COR-L47 (cell line): ENCODE results near the gene GTF2H1.
"Not testable (repeated sequence)": the region's sequence is repeated elsewhere in the genome, so short reads cannot be mapped to it uniquely, and the experiment has no call there.

ENCODE experiments used
- DNase-seq: peaks from one replicate; lab custom pipeline; 2025; lab: John Stamatoyannopoulos, UW

The GTF2H1 gene

DNA sequence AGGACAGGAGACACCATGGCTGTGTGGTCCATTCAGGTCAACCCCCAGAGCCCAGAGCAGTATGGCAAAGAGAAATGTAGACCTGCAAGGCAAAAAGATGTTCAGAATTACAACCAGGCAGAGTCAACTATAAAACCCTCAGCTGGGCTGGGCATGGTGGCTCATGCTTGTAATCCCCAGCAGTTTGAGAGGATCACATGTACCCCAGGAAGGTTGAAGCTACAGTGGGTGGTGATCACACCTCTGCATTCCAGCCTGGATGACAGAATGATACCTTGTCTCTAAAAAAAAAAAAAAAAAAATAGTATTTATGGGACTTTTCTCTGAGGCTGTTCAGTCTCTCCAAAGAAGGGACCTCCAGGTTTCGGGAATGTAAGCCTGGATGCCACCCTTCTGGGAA is 53.6 kb downstream of the GTF2H1 start:
- DNase-seq: no peak

GRCh38 chr11:18379201-18379600 is 56.8 kb downstream of the GTF2H1 start:
- DNase-seq: no peak

DNA sequence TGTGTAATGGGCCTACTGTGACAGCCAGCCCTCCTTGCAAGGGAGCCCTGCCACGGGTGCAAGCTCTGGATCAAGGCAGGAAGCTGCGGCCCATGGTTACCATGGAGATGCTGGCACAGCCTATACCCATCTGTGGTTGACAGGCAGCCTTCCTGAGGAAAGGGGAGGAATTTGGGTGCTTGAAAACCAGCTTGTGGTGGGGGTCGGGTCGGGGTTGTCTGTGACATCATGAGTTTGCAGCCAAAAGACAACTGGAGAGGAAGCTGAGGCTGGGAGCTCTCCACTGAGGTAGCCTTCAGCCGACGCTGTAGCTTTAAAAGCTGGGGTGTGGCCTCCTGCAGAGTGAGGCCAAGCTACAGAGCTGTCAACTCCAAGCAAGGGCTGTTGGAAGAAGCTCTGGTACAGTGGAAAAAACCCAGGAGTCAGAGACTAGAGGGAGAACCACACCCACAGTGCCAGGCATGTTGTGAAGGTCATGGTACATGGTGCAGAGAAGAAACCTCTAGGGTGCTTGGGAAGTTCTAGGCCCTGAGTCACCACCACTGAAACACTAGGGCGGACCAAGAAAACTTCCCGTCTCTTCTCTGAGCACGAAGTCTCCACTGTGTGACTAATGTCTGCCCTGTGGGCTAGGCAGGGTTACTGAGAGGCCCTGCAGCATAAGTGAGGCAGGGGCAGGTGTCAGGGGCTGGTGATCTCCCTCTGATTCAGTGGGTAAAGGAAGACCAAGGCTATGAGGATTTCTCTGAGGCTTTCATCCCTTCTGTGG is 61.2 kb downstream of the GTF2H1 start:
- DNase-seq: peak; percentile 47

- DNase-seq: peak; percentile 2
Measured at GRCh38 chr11:18384157-18384641, 61.8 kb downstream of the GTF2H1 start.

DNA sequence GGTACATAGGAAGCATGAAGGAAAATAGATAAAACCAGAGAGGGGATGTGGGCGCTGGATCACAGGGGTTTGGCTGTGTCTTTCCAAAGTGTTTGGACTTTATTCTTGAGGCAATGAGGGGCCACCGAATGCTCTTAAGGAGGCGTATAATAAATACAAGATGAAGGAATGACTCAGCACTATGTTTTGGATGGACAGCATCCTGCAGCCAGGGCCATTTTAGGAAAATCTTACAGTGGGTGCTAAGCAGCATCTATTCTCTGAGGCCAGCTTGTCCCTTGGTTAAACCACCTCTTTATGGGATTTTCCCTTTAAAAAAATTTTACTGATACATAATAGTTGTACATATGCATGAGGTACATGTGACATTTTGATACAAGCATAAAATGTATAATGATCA is 67.7 kb downstream of the GTF2H1 start:
- no peak for DNase-seq

DNA sequence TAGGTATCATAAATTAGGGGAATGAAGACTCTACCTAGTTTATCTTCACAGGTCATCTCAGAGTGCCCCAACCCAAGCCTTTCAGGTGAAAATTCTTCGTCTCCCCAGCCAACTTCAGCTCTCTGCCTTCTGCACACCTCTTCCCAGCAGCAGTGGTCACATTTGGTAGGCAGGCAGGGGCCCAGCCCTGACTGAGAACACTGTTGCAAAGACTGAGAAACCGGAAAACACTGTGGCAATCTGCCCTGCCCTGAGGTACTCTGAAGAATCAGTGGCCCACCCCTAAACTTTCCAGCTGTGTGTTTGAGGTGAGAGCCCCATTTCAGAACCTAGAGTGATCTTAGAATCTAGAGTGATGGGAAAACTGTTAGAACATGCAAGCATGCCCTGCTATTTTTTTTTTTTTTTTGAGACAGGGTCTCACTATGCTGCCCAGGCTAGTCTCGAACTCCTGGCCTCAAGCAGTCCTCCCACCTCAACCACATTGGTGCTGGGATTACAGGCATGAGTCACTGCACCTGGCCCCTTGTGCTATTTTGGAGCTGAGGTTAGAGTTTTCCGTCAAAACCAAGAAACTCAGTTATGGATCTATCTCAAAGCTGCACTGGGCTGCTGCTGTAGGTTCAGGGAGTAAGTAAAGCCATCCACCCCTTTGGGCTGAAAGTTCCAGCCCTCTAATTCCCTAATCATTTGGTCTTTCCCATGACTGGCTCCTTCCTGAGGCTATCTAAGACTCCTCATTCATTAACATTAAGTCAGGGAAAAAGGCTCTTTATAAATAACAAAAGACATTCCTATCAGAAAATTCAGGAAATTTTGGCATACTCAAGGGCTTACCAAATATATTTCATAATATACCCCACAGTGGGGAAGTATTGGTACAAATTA is 70.3 kb downstream of the GTF2H1 start:
- DNase-seq: no peak

- no peak for DNase-seq
Measured at GRCh38 chr11:18393581-18394274, 71.4 kb downstream of the GTF2H1 start.

DNA sequence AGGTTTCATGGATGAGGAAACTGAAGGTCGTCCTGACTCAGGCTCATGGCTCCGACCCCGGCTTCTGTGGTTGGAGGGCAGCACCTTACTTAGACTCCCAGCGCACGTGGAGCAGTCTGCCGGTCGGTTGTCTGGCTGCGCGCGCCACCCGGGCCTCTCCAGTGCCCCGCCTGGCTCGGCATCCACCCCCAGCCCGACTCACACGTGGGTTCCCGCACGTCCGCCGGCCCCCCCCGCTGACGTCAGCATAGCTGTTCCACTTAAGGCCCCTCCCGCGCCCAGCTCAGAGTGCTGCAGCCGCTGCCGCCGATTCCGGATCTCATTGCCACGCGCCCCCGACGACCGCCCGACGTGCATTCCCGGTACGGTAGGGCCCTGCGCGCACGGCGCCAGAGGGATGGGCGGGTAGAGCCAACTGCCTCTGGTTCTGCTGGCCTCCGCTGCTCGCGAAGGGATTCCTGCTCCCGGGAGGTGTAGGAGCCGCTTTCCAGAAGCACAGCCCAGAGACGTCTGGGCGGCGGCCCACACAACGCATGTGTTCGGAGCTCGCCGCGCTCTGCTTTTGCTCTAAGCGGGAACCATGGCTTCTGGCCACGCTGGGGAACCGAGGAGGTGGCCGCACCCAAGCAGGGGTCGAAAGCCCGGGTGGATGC is 72.0 kb downstream of the GTF2H1 start, which contains the start of gene LDHA:
LDHA (plus strand) TSS at position 289 of the 653 bp plus-strand sequence. CDS start 2,280 bp downstream, outside the sequence.
- DNase-seq: peak; percentile 97

DNA sequence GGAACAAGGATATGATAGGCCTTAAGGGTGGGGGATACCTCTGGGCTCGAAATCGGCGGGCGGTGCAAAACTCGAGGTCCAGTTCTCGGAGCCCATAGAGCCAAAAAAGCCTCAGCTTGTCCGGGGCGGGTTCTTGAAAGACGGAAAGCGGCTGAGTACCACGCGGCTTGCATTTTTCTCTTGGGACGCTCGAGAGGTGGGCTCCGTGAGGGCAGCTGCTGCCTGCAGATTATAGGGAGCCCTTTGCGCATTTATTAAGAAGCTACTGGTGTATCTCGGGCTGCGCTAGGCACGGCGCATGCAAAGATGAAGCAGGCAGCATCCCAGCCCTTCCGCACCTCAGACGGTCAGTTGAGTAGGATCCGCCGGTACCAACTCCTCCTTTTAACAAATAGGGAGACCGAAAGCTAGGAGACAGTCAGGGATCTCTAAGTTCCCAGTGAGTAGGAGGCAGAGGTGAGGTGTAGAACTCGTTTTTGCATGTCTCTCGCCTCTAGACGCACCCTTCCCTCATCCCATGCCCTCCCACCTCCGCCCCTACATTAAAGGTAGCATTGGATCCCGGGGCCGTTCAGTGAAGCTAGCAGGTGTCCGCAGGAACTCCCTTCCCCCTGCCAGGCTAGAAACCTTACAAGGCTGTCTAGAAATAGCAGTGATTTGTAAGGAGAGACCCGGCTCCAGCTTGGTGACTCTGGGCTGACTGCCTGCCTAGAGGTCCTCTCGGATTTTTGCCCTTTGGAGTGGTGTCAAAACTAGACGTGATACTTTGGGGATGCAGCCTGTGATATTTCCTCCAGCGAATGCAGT is 72.8 kb downstream of the GTF2H1 start:
- peak; percentile 11 for DNase-seq

DNA sequence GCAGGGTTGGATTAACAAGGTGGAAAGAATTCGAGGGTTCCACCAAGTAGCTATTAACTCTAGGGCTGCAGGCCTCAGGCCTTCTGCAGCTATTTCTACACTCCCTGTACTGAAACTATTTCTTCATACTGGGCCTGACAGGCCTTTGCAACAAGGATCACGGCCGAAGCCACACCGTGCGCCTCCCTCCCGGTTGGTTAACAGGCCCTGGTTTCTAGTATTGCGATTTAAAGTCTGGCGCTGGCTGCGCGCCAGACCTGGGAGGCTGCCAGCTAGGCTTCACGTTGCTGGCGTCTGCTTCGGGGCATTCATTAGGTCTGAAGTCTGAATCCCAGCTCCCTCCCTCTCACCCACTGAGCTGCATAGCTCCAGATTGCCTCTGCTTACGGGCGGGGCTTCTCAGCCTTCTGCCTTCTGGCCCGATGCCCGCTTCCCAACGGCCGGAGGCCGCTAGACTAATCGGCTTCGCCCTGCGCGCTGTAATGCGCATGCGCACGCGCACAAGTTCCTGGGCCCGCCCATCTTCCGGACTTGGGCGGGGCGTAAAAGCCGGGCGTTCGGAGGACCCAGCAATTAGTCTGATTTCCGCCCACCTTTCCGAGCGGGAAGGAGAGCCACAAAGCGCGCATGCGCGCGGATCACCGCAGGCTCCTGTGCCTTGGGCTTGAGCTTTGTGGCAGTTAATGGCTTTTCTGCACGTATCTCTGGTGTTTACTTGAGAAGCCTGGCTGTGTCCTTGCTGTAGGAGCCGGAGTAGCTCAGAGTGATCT is 73.6 kb downstream of the GTF2H1 start:
- peak; percentile 99 for DNase-seq

DNA sequence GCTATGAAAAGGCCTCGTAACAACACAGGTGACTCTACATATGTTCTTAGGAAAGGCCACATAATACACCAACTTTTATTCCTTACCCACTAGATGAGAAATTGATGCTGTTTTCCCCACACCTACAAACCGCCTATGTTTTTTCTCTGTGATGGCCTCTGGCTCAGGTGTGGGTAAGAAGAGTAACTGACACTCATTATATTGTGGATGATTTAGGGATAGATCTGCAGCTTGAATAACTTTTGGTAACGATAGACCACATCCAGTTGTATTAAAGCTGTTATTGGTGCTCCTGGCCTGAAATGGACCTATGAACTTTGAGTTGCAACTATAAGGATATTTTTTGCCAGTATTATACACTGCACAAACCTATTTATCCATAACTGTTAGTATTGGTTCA is 75.6 kb downstream of the GTF2H1 start:
- no peak for DNase-seq

DNA sequence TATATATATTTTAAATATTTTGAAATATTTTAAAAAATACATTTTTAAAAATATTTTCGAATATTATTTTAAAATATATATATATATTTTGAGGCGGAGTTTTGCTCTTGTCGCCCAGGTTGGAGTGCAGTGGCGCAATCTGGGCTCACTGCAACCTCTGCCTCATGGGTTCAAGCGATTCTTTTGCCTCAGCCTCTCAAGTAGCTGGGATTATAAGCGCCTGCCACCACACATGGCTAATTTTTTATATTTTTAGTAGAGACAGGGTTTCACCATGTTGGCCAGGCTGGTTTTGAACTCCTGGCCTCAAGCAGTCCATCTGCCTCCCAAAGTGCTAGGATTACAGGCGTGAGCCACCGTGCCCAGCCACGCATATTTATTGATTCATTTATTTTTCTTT is 78.7 kb downstream of the GTF2H1 start:
- not testable (repeated sequence) for DNase-seq

- no peak for DNase-seq
Measured at GRCh38 chr11:18404062-18404461, 81.7 kb downstream of the GTF2H1 start.

- not testable (repeated sequence) for DNase-seq
Measured at GRCh38 chr11:18407400-18407799, 85.0 kb downstream of the GTF2H1 start.

GRCh38 chr11:18408558-18409291 is 86.4 kb downstream of the GTF2H1 start:
- no peak for DNase-seq

GRCh38 chr11:18416459-18416858 is 94.1 kb downstream of the GTF2H1 start:
- no peak for DNase-seq
